Amniotic stem cell (primary cell): Measurements from ENCODE around the gene SPNS2.

Experiments
- DNase-seq: peaks from one replicate; lab custom pipeline; 2025; lab: John Stamatoyannopoulos, UW

The SPNS2 gene

GRCh38 chr17:4503283-4504025 is 4.8 kb downstream of the SPNS2 start:
- DNase-seq: no peak

- no peak for DNase-seq
Observed at GRCh38 chr17:4504188-4504587, 5.5 kb downstream of the SPNS2 start.

- no peak for DNase-seq
Observed at GRCh38 chr17:4505187-4505586, 6.5 kb downstream of the SPNS2 start.

- no peak for DNase-seq
Observed at GRCh38 chr17:4506175-4506813, 7.6 kb downstream of the SPNS2 start.

- DNase-seq: no peak
Observed at GRCh38 chr17:4506892-4507291, 8.2 kb downstream of the SPNS2 start.

- DNase-seq: no peak
Observed at GRCh38 chr17:4507361-4508111, 8.9 kb downstream of the SPNS2 start.

GRCh38 chr17:4508207-4508606 is 9.5 kb downstream of the SPNS2 start:
- no peak for DNase-seq

GRCh38 chr17:4509401-4509800 is 10.7 kb downstream of the SPNS2 start:
- no peak for DNase-seq

- no peak for DNase-seq
Observed at GRCh38 chr17:4509923-4510617, 11.4 kb downstream of the SPNS2 start.

- no peak for DNase-seq
Observed at GRCh38 chr17:4510618-4510941, 11.9 kb downstream of the SPNS2 start.

- DNase-seq: no peak
Observed at GRCh38 chr17:4511199-4511932, 12.7 kb downstream of the SPNS2 start.

GRCh38 chr17:4512156-4513112 is 13.8 kb downstream of the SPNS2 start:
- DNase-seq: no peak

- DNase-seq: no peak
Observed at GRCh38 chr17:4513113-4514032, 14.7 kb downstream of the SPNS2 start.

- DNase-seq: no peak
Observed at GRCh38 chr17:4514206-4514605, 15.5 kb downstream of the SPNS2 start.

GRCh38 chr17:4514779-4515178 is 16.1 kb downstream of the SPNS2 start:
- DNase-seq: no peak

- DNase-seq: no peak
Observed at GRCh38 chr17:4515501-4515900, 16.8 kb downstream of the SPNS2 start.

- DNase-seq: no peak
Observed at GRCh38 chr17:4516735-4517134, 18.1 kb downstream of the SPNS2 start.

GRCh38 chr17:4518901-4519300 is 20.2 kb downstream of the SPNS2 start:
- DNase-seq: no peak

GRCh38 chr17:4519361-4519788 is 20.7 kb downstream of the SPNS2 start:
- no peak for DNase-seq
